Measurements from ENCODE around the gene SH2D1A.

GRCh38 chrX:124393238-124393637 lies 46.9 kb downstream of the SH2D1A start:
- TF ChIP-seq EZH2 (IDR thresholded peaks at IDR 0.05; ENCODE audit: insufficient read depth, poor library complexity, severe bottlenecking) (no peak), EZH2phosphoT487 (IDR thresholded peaks at IDR 0.05; ENCODE audit: insufficient read depth, low read depth) (no peak)

Data from GM23248 (cell line).